Measurements from ENCODE around the gene DCBLD1. TPM values are rescaled to one million over a fixed set of nuclear protein-coding genes. Genes with fewer than 3 reads are reported as not detected.

DCBLD1 gene
- total and polyA plus RNA-seq, 12 donors = 2.7 to 7.2 (median 4.2) TPM

DNA sequence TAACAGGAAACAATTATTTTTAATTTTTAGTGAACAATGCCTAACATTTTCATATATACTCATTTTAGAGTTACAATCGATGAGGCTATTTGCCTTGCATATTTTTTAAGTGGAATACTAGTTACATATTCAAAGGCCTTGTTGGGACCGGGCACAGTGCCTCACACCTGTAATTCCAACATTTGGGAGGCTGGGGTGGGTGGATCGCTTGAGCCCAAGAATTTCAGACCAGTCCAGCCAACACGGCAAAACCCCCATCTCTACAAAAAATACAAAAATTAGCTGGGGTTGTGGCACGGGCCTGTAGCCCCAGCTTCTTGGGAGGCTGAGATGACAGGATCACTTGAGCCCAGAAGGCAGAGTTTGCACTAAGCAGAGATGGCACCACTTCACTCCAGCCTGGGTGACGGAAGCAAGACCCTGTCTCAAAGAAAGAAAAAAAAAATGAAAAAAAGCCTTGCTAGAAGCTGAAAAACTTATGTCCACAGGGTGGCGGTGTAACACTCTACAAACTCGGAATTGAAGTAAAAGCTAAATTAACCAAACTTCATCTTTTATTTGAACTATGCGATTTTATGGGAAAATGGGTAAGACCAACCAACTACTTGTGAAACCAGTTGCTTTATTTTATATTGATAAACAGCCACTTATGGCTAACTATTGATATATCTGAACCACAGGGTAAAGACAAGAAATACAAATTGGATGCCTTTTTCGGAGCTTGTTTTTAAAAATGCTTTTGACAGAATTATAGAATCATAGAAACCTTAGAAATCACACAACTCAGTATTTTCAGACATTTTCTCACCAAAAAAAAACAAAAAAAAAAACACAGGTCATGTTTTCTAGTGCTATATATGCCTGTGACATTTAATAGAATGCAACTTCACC is 32.7 kb upstream of the DCBLD1 start:
- 41 to 45% methylated on average over 10 of the region's 10 CpGs for WGBS, 2 donors
- no peak for ATAC-seq

DNA sequence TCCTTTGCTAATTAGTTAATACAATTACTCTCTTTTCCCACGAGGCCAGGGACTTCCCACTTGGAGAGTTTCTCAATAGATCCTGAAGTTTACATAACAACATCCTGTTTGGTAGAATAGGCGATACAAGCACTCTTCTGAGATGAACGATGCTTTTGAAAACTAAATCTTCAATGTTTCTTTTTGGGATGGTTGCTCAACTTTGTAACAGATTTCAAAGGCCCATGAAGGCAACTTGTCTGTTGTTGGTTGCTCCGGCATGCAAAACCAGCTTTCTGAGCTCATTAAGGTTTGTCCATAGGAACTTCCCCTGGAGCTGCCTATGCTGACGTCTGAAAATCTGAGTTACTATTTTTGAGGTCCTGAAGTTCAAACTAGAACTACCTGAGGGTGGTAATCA is 30.8 kb upstream of the DCBLD1 start:
- peaks cover 0 to 14% (median 0%) of the 10 kb centered on the region in 9 donors for H3K4me1 ChIP-seq
- H3K4me3 ChIP-seq = no peak overlapping the region
- DNase-seq (no peak), ATAC-seq (no peak)
- H3K27me3 ChIP-seq = peaks cover 0 to 17% (median 9%) of the 10 kb centered on the region in 7 donors
- no peaks in the 10 kb centered on the region for H3K9me3 ChIP-seq
- TF ChIP-seq, protein P1, sequence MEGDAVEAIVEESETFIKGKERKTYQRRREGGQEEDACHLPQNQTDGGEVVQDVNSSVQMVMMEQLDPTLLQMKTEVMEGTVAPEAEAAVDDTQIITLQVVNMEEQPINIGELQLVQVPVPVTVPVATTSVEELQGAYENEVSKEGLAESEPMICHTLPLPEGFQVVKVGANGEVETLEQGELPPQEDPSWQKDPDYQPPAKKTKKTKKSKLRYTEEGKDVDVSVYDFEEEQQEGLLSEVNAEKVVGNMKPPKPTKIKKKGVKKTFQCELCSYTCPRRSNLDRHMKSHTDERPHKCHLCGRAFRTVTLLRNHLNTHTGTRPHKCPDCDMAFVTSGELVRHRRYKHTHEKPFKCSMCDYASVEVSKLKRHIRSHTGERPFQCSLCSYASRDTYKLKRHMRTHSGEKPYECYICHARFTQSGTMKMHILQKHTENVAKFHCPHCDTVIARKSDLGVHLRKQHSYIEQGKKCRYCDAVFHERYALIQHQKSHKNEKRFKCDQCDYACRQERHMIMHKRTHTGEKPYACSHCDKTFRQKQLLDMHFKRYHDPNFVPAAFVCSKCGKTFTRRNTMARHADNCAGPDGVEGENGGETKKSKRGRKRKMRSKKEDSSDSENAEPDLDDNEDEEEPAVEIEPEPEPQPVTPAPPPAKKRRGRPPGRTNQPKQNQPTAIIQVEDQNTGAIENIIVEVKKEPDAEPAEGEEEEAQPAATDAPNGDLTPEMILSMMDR (IDR thresholded peaks at IDR 0.05) = no peak
- H3K27ac ChIP-seq = no peak overlapping the region
- 50 to 51% methylated on average over 5 of the region's 5 CpGs for whole genome bisulfite sequencing, 2 donors
- intact Hi-C loops (cut with DNase I) = loop anchor here in 7 of 10 donors (2.0 to 5.0 kb wide), 6 partner anchors 103 to 155 kb away; partner anchors contain the start of gene GOPC (in 1 of the 7)
- H3K36me3 ChIP-seq = no peaks in the 10 kb centered on the region

More for the DNA sequence above, 32.7 kb upstream of the DCBLD1 start:
- H3K36me3 ChIP-seq = no peaks in the 10 kb centered on the region
- H3K4me1 ChIP-seq = peaks cover 0 to 14% (median 0%) of the 10 kb centered on the region in 9 donors
- H3K9me3 ChIP-seq = no peaks in the 10 kb centered on the region
- no peak overlapping the region for H3K27ac ChIP-seq
- intact Hi-C loops (cut with DNase I) = loop anchor here (1.0 to 10.0 kb wide), 12 partner anchors 95 to 158 kb away; partner anchors contain the start of gene GOPC (in 1 of the 10)
- peaks cover 0 to 23% (median 12%) of the 10 kb centered on the region in 7 donors for H3K27me3 ChIP-seq
- peak in 1 of 2 donors; percentile 58 for DNase-seq
- no peak overlapping the region for H3K4me3 ChIP-seq
- TF ChIP-seq, protein P1 (IDR thresholded peaks at IDR 0.05) = peak; percentile 63 to 86 (median 77)

DNA sequence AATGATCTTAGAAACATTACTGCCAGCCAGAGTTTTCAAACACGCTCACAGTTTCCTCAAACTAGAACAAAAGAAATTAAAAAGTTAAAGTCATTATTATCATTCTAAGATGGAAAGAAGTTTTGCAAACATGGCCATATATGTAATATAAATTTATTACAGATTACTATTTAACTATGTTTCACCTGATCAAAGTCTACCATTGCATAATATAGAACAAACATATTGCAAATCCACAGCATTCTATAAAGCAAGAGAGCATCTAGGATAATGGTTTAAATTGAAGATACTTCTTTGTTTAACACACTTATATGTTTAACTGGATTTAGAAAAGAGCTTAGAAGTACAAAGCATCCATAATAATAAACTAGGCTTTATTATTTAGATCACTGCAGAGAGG is 26.2 kb upstream of the DCBLD1 start:
- DNase-seq (no peak), ATAC-seq (no peak)
- intact Hi-C loops (cut with DNase I) = no loop called here
- Histone ChIP-seq H3K27me3 (no peaks in the 10 kb centered on the region), H3K36me3 (no peaks in the 10 kb centered on the region), H3K4me1 (peaks cover 0 to 8% (median 0%) of the 10 kb centered on the region in 9 donors), H3K4me3 (no peak overlapping the region), H3K27ac (no peak overlapping the region), H3K9me3 (no peaks in the 10 kb centered on the region)
- TF ChIP-seq, protein P1 (IDR thresholded peaks at IDR 0.05) = no peak
- 94 to 96% methylated on average over 1 of the region's 1 CpG for WGBS, 2 donors

DNA sequence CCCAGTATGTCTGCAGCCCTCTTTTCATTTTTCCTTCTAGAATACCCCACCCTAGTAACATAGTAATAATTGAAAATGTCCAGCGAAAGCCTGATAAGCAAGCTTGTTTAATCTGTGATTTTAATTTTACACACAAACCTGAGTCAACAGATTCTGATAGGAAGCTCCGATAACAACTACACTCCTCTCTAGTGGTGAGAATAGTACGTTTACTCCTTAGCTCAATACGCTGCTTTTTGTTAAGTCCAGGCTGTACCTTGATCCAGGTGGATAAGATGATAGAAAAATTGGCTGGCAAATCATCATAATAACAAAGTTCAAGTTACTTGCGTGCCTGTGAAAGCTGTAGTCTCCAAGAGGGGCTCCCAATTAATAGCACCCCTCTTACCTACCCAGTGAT is 25.5 kb upstream of the DCBLD1 start:
- no peaks in the 10 kb centered on the region for H3K27me3 ChIP-seq
- no peak for ATAC-seq
- DNase-seq = no peak
- 89 to 91% methylated on average over 5 of the region's 5 CpGs for WGBS, 2 donors
- TF ChIP-seq, protein P1 (IDR thresholded peaks at IDR 0.05) = no peak
- H3K4me3 ChIP-seq = no peak overlapping the region
- intact Hi-C loops (cut with DNase I) = no loop called here
- no peaks in the 10 kb centered on the region for H3K9me3 ChIP-seq
- peaks cover 0 to under 1% (median 0%) of the 10 kb centered on the region in 9 donors for H3K4me1 ChIP-seq
- no peak overlapping the region for H3K27ac ChIP-seq
- no peaks in the 10 kb centered on the region for H3K36me3 ChIP-seq

Data from heart right ventricle (tissue), 16 donors.